Measurements from ENCODE around the gene DHX36. TPM values are rescaled to one million over a fixed set of nuclear protein-coding genes. Genes with fewer than 3 reads are reported as not detected.

Gene DHX36
- total and polyA plus RNA-seq, 3 donors from 2014 or later: 85.5 to 138 (median 97.9) TPM

DNA sequence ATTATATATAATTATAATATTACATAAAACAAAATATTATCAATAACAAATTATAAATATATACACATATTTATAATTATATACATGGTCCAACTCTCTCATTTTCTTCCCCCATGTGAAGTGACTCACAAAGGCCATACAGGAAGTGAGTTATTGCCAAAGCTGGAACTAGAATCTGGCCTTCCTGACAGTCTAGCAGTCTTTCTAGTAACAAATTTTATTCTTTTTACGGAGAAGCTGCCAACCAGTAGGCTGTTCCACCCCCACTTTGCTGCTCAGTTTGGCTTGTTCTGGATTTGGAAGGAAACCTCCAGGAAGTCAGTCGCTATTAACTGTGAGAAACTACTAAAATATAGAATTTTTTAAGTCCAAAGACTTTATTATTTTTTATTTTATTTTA is 79.6 kb downstream of the DHX36 start:
- intact Hi-C loops (cut with DNase I; ENCODE audit: low total_unique reads): no loop called here
- H3K9me3 ChIP-seq: no peaks in the 10 kb centered on the region
- WGBS, 2 donors: 81 to 85% methylated on average over 2 of the region's 2 CpGs
- no peak overlapping the region for H3K4me3 ChIP-seq
- H3K27me3 ChIP-seq: no peaks in the 10 kb centered on the region
- TF ChIP-seq CTCF (IDR thresholded peaks at IDR 0.05): no peak
- TF ChIP-seq POLR2A (IDR thresholded peaks at IDR 0.05): no peak
- DNase-seq: no peak
- H3K4me1 ChIP-seq: no peaks in the 10 kb centered on the region
- no peaks in the 10 kb centered on the region for H3K36me3 ChIP-seq (ENCODE audit: low read depth, missing control alignments)
- H3K27ac ChIP-seq: no peak overlapping the region

DNA sequence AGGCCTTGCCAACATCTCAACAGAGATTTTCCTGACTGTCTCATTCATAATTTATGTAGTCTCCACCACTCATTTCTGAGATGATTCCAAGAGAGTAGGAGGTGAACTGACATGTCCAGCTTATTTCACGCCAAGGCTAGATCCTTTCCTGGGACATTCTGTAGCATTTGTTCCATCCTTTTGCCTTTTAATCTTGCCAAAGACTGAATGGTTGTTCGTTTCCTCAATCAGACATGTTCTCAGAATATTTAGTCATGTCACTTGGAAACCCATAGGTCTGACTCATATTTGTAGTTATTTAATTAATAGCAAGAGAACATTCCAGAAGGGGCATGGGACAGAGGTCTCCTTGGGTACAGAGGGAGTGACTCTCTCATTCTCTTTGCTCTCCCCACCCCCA is 80.9 kb downstream of the DHX36 start:
- intact Hi-C loops (cut with DNase I; ENCODE audit: low total_unique reads): no loop called here

DNA sequence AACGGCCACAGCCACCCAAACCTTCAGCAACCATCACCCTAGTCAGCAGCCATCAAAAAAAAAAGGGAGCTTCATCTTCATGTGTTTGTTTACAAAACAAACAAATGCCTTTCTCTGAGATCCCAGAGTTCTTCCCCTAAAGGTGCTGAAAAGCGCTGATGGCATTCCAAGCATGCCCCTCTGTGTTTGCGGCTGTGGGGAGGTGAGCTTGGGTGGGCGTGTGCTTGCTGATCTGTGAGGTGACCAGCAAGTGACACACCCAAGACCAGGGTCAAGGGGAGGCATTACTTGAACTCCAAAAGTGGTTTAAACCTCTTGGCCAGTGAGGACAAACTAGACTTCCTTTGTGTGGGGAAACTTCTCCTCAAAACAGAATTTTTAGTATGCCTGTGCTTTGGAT is 81.5 kb downstream of the DHX36 start:
- no peak for TF ChIP-seq POLR2A (IDR thresholded peaks at IDR 0.05)
- no peak for TF ChIP-seq CTCF (IDR thresholded peaks at IDR 0.05)
- no peaks in the 10 kb centered on the region for H3K36me3 ChIP-seq (ENCODE audit: low read depth, missing control alignments)
- H3K27ac ChIP-seq: no peak overlapping the region
- no peaks in the 10 kb centered on the region for H3K27me3 ChIP-seq
- H3K9me3 ChIP-seq: no peaks in the 10 kb centered on the region
- intact Hi-C loops (cut with DNase I; ENCODE audit: low total_unique reads): no loop called here
- H3K4me1 ChIP-seq: no peaks in the 10 kb centered on the region
- no peak overlapping the region for H3K4me3 ChIP-seq
- 83 to 93% methylated on average over 4 of the region's 4 CpGs for WGBS, 2 donors
- no peak for DNase-seq

More for the DNA sequence above, 80.9 kb downstream of the DHX36 start:
- no peak overlapping the region for H3K27ac ChIP-seq
- no peak for DNase-seq
- TF ChIP-seq POLR2A (IDR thresholded peaks at IDR 0.05): no peak
- no peak for TF ChIP-seq CTCF (IDR thresholded peaks at IDR 0.05)
- H3K4me1 ChIP-seq: no peaks in the 10 kb centered on the region
- no peaks in the 10 kb centered on the region for H3K9me3 ChIP-seq
- no peak overlapping the region for H3K4me3 ChIP-seq
- WGBS, 2 donors: 48 to 75% methylated on average over 2 of the region's 2 CpGs
- no peaks in the 10 kb centered on the region for H3K27me3 ChIP-seq
- H3K36me3 ChIP-seq (ENCODE audit: low read depth, missing control alignments): no peaks in the 10 kb centered on the region

GRCh38 chr3:154241496-154241895 is 82.8 kb downstream of the DHX36 start:
- WGBS, 2 donors: 78 to 86% methylated on average over 5 of the region's 5 CpGs
- no peak for DNase-seq
- H3K4me3 ChIP-seq: no peak overlapping the region
- H3K27ac ChIP-seq: no peak overlapping the region
- H3K9me3 ChIP-seq: no peaks in the 10 kb centered on the region
- no peaks in the 10 kb centered on the region for H3K36me3 ChIP-seq (ENCODE audit: low read depth, missing control alignments)
- no peak for TF ChIP-seq CTCF (IDR thresholded peaks at IDR 0.05)
- TF ChIP-seq POLR2A (IDR thresholded peaks at IDR 0.05): no peak
- H3K4me1 ChIP-seq: no peaks in the 10 kb centered on the region
- intact Hi-C loops (cut with DNase I; ENCODE audit: low total_unique reads): no loop called here
- no peaks in the 10 kb centered on the region for H3K27me3 ChIP-seq

DNA sequence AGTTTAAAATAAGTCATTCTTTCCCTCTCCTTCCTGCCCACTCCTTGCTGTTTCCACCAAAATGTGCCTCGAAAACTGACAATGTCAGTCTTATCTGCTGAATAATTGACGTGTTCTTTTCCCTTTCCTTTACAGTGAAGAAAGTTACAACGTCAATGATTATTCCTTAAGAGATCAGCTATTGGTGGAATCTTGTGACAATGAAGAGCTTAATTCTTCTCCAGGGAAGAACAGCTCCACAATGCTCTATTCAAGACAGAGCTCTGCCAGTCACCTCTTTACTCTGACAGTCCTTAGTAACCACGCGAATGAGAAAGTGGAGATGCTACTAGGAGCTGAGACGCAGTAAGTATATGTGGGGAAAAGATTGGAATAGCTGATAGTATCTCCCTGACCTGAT is 84.1 kb downstream of the DHX36 start:
- H3K9me3 ChIP-seq: no peaks in the 10 kb centered on the region
- no peak for DNase-seq
- intact Hi-C loops (cut with DNase I; ENCODE audit: low total_unique reads): no loop called here
- H3K4me1 ChIP-seq: no peaks in the 10 kb centered on the region
- H3K27ac ChIP-seq: no peak overlapping the region
- H3K4me3 ChIP-seq: no peak overlapping the region
- TF ChIP-seq POLR2A (IDR thresholded peaks at IDR 0.05) (no peak), CTCF (IDR thresholded peaks at IDR 0.05) (no peak)
- H3K27me3 ChIP-seq: no peaks in the 10 kb centered on the region
- 76 to 84% methylated on average over 6 of the region's 6 CpGs for WGBS, 2 donors
- H3K36me3 ChIP-seq (ENCODE audit: low read depth, missing control alignments): no peaks in the 10 kb centered on the region
